OCI-LY1 (cell line): ENCODE results near the gene LGALS8.

Experiments
- H2AFZ ChIP-seq: fragments of 200-600 bp; sonication (generic), shearing (Covaris generic); 2 replicates; pipeline ENCODE4 v1.6.0; 2014; ENCODE audit warnings: antibody characterized with exemption, mild to moderate bottlenecking, low read length
- H3F3A ChIP-seq: fragments of 200-600 bp; sonication (generic), shearing (Covaris generic); 2 replicates; pipeline ENCODE4 v1.6.0; 2014; ENCODE audit warnings: mild to moderate bottlenecking, antibody characterized with exemption, low read length, moderate library complexity; ENCODE audit not compliant: insufficient read depth
- H3K27ac ChIP-seq: fragments of 200-600 bp; sonication (generic); 2 replicates; pipeline ENCODE4 v1.5.1; 2014; ENCODE audit warnings: low read length, mixed run types, mild to moderate bottlenecking, low read depth; ENCODE audit not compliant: poor library complexity, severe bottlenecking
- H3K27me3 ChIP-seq: fragments of 200-600 bp; sonication (generic); 2 replicates; pipeline ENCODE4 v1.6.0; 2014; ENCODE audit warnings: antibody characterized with exemption, mild to moderate bottlenecking, low read length, moderate library complexity; ENCODE audit not compliant: insufficient read depth
- H3K36me3 ChIP-seq: fragments of 200-600 bp; sonication (generic); 2 replicates; pipeline ENCODE4 v1.6.1; 2014; ENCODE audit warnings: mild to moderate bottlenecking, antibody characterized with exemption, low read length, moderate library complexity, mixed read lengths; ENCODE audit not compliant: insufficient read depth
- H3K4me1 ChIP-seq: fragments of 200-600 bp; sonication (generic); 2 replicates; pipeline ENCODE4 v1.5.1; 2014; ENCODE audit warnings: mild to moderate bottlenecking, low read length, moderate library complexity; ENCODE audit not compliant: insufficient read depth, severe bottlenecking
- H3K4me2 ChIP-seq: fragments of 200-600 bp; sonication (generic), shearing (Covaris generic); 2 replicates; pipeline ENCODE4 v1.6.1; 2014; ENCODE audit warnings: low read length
- H3K4me3 ChIP-seq: fragments of 200-600 bp; sonication (generic); 2 replicates; pipeline ENCODE4 v1.5.1; 2014; ENCODE audit warnings: low read length, low read depth, mild to moderate bottlenecking, mixed read lengths; ENCODE audit not compliant: poor library complexity, severe bottlenecking
- H3K79me2 ChIP-seq: fragments of 200-600 bp; shearing (Covaris generic); 2 replicates; pipeline ENCODE4 v1.6.1; 2016; ENCODE audit warnings: mixed run types, low read length, mixed read lengths; ENCODE audit not compliant: insufficient read depth
- H3K9ac ChIP-seq: fragments of 200-600 bp; sonication (generic), shearing (Covaris generic); 2 replicates; pipeline ENCODE4 v1.6.1; 2014; ENCODE audit warnings: mild to moderate bottlenecking, low read length, mixed read lengths
- H3K9me2 ChIP-seq: fragments of 200-600 bp; sonication (generic), shearing (Covaris generic); 2 replicates; pipeline ENCODE4 v1.6.1; 2014; ENCODE audit warnings: low read depth, mild to moderate bottlenecking, low read length, mixed read lengths
- H3K9me3 ChIP-seq: fragments of 200-600 bp; shearing (Covaris generic); 2 replicates; pipeline ENCODE4 v1.6.1; 2014; ENCODE audit warnings: low read length, mixed read lengths
- H4K20me1 ChIP-seq: fragments of 200-600 bp; sonication (generic), shearing (Covaris generic); 2 replicates; pipeline ENCODE4 v1.6.0; 2016; ENCODE audit warnings: mild to moderate bottlenecking, low read length; ENCODE audit not compliant: insufficient read depth
- EZH2 ChIP-seq: fragments of 200-600 bp; sonication (generic), shearing (Covaris generic); IDR thresholded peaks from 2 replicates; pipeline ENCODE4 v1.8.0; 2017; ENCODE audit warnings: borderline replicate concordance, mixed run types, mild to moderate bottlenecking, antibody characterized with exemption, low read length, moderate library complexity, mixed read lengths
- TF ChIP-seq, protein P1 (sequence below): fragments of 200-600 bp; sonication (generic), shearing (Covaris generic); IDR thresholded peaks from 2 replicates; pipeline ENCODE4 v1.5.1; 2017; ENCODE audit warnings: mild to moderate bottlenecking, antibody characterized with exemption, low read length, moderate library complexity, mixed read lengths

Gene LGALS8

DNA sequence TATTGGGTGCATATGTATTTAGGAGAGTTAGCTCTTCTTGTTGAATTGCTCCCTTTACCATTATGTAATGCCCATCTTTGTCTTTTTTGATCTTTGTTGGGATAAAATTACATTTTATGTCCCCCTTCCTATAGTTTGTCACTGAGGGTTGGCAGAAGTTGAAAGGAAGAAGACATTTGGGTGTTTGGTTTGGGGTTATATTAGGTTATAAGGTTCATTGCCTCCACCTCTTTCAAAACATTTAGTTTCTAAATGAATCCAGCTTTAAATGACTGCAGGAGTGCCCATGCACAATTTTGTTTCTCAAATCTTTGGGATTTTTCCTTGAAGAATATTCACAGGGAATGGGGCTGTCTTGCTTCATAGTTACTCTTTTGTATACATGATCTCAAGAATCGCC, 14.6 kb upstream of the LGALS8 start:
- Histone ChIP-seq H4K20me1 (no peaks in the 10 kb centered on the region), H3F3A (no peaks in the 10 kb centered on the region), H3K4me3 (no peak overlapping the region), H3K4me1 (no peaks in the 10 kb centered on the region), H3K27me3 (no peaks in the 10 kb centered on the region), H3K4me2 (no peak overlapping the region), H3K9me2 (no peaks in the 10 kb centered on the region), H3K9ac (no peak overlapping the region), H3K79me2 (no peaks in the 10 kb centered on the region), H2AFZ (no peak overlapping the region), H3K9me3 (no peaks in the 10 kb centered on the region), H3K36me3 (no peaks in the 10 kb centered on the region), H3K27ac (no peak overlapping the region)
- TF ChIP-seq, protein P1, sequence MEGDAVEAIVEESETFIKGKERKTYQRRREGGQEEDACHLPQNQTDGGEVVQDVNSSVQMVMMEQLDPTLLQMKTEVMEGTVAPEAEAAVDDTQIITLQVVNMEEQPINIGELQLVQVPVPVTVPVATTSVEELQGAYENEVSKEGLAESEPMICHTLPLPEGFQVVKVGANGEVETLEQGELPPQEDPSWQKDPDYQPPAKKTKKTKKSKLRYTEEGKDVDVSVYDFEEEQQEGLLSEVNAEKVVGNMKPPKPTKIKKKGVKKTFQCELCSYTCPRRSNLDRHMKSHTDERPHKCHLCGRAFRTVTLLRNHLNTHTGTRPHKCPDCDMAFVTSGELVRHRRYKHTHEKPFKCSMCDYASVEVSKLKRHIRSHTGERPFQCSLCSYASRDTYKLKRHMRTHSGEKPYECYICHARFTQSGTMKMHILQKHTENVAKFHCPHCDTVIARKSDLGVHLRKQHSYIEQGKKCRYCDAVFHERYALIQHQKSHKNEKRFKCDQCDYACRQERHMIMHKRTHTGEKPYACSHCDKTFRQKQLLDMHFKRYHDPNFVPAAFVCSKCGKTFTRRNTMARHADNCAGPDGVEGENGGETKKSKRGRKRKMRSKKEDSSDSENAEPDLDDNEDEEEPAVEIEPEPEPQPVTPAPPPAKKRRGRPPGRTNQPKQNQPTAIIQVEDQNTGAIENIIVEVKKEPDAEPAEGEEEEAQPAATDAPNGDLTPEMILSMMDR, result no peak
- TF ChIP-seq EZH2, result no peak

DNA sequence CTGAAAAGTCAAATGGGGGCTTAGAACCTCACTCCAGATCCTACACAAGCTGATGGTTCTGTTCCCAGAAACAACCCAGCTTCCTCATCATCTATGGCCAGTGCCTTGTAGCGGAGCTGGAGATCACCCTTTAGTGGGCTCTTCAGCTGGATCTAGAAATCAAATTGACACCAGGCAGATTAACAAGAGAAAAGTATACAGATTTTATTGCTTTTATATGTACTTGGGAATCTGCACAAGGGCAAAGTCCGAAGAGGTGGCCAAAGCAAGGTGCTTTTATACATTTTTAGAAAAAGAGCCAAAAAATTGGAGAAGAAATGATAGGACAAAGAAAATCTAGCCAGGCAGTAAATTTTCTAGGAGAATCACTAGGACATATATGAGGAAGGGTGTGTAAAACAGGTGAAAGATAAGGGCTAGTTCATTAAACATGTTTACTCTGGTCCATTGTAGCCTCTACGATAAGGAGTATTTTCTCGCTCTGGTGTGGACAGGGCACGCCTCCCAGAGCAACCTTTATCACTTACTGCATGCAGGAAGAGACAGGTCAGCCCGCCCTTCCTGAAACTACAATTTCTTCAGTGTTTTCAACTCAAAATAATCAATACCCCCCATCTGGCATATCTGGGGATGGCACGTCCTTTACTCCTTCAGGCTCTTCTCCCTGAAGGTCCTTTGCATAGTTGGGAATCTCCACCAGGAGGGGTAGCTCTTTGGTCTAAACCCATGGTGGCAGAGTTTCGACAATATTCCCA, 14.0 kb upstream of the LGALS8 start:
- TF ChIP-seq EZH2, result no peak
- TF ChIP-seq, protein P1, result no peak
- H2AFZ ChIP-seq, result no peak overlapping the region
- H3K27ac ChIP-seq, result no peak overlapping the region
- H3K9me2 ChIP-seq, result no peaks in the 10 kb centered on the region
- no peak overlapping the region for H3K4me3 ChIP-seq
- no peaks in the 10 kb centered on the region for H3K9me3 ChIP-seq
- H3K4me2 ChIP-seq, result no peak overlapping the region
- H3K27me3 ChIP-seq, result no peaks in the 10 kb centered on the region
- no peaks in the 10 kb centered on the region for H3K4me1 ChIP-seq
- no peaks in the 10 kb centered on the region for H4K20me1 ChIP-seq
- no peaks in the 10 kb centered on the region for H3K36me3 ChIP-seq
- H3F3A ChIP-seq, result no peaks in the 10 kb centered on the region
- H3K79me2 ChIP-seq, result no peaks in the 10 kb centered on the region
- H3K9ac ChIP-seq, result no peak overlapping the region

DNA sequence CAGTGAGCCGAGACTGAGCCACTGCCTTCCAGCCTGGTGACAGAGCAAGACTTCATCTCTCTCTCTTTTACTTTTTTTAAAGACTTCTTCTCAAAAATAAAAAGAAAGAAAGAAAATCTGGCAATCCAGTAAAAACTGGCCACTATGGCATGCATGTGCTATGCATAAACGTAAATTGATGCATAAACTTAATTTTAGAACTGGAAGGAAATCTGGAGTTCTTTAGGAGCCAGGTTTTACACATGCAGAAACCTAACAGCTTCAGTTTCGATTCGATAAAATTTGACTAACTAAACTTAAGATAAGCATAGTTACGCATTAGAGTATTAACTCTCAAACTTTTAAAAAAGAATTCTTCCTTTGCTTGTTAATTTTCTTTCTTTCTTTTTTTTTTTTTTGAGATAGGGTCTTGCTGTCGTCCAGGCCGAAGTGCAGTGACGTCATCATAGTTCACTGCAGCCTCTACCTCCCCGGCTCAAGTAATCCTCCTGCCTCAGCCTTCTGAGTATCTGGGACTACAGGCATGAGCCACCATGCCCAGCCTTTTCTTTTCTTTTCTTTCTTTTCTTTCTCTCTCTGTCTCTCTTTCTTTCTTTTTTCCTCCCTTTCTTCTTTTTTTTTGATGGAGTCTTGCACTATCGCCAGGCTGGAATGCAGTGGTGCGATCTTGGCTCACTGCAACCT, 11.9 kb upstream of the LGALS8 start:
- H3K4me1 ChIP-seq, result no peaks in the 10 kb centered on the region
- no peaks in the 10 kb centered on the region for H3K36me3 ChIP-seq
- no peaks in the 10 kb centered on the region for H3K9me3 ChIP-seq
- H3K9ac ChIP-seq, result no peak overlapping the region
- TF ChIP-seq, protein P1, result no peak
- no peak for TF ChIP-seq EZH2
- H2AFZ ChIP-seq, result no peak overlapping the region
- H3K9me2 ChIP-seq, result no peaks in the 10 kb centered on the region
- H3F3A ChIP-seq, result no peaks in the 10 kb centered on the region
- no peak overlapping the region for H3K4me2 ChIP-seq
- H3K27me3 ChIP-seq, result no peaks in the 10 kb centered on the region
- no peak overlapping the region for H3K4me3 ChIP-seq
- H3K27ac ChIP-seq, result no peak overlapping the region
- H3K79me2 ChIP-seq, result no peaks in the 10 kb centered on the region
- no peaks in the 10 kb centered on the region for H4K20me1 ChIP-seq
